K562 (cell line): ENCODE measurements around the gene NF2. TPM values are rescaled to one million over a fixed set of nuclear protein-coding genes. Genes with fewer than 3 reads are reported as not detected.

Experiments used
- BRD4 ChIP-seq: fragments of 200-600 bp; sonication (generic); IDR thresholded peaks from 2 replicates; pipeline ENCODE4 v1.6.1; 2017; ENCODE audit warnings: inconsistent platforms
- E2F6 ChIP-seq, 2 experiments: IDR thresholded peaks; 2 replicates each; pipeline ENCODE4 v1.6.1; 2011; ENCODE audit warnings: borderline replicate concordance in 1 of 2, control low read depth in 1 of 2, low read depth in 1 of 2, low read length in 1 of 2, mild to moderate bottlenecking in 1 of 2, mixed read lengths in 1 of 2, moderate library complexity in 1 of 2; ENCODE audit not compliant: insufficient read depth in 1 of 2, insufficient read length in 1 of 2, poor library complexity in 1 of 2, severe bottlenecking in 1 of 2; ENCODE audit errors: extremely low read depth in 1 of 2
- KLF1 ChIP-seq: fragments of 450-650 bp; IDR thresholded peaks from 2 replicates; pipeline ENCODE4 v1.6.1; 2016; ENCODE audit warnings: missing genetic modification characterization, missing compliant biosample characterization
- L3MBTL2 ChIP-seq: fragments of 450-650 bp; IDR thresholded peaks from 2 replicates; pipeline ENCODE4 v1.6.1; 2016; ENCODE audit warnings: mild to moderate bottlenecking, moderate library complexity
- MGA ChIP-seq: fragments of 450-650 bp; IDR thresholded peaks from 2 replicates; pipeline ENCODE4 v1.6.1; 2016; ENCODE audit warnings: mild to moderate bottlenecking, moderate library complexity
- TCF3 ChIP-seq: sonication (generic); formaldehyde crosslinking; IDR thresholded peaks from 2 replicates; pipeline ENCODE4 v1.4.0; 2020; ENCODE audit warnings: mild to moderate bottlenecking, missing genetic modification reagents
- polyA plus RNA-seq, 8 experiments: library from polyadenylated mRNA; depleted of rRNA in 4 of 8; stranded (reverse) in 5 of 8; unstranded in 3 of 8; fragments of >200 nt; fragmentation: Nextera tagmentation in 2 of 8; fragmentation: Illumina TruSeq in 1 of 8; extraction: Ambion mirVana in 2 of 8; extraction: Trizol in 1 of 8; gene quantifications; 2 replicates each; pipeline versions ENCODE4 v1.2.1 to v1.2.3, GENCODE V29; 2011 to 2014; ENCODE audit warnings: inconsistent platforms in 1 of 8, missing spikeins in 1 of 8
- total RNA-seq, 7 experiments: library from RNA; depleted of rRNA in 6 of 7; stranded (reverse); fragments of >200 nt in 6 of 7; fragmentation: Illumina TruSeq in 2 of 7; extraction: Trizol in 2 of 7; gene quantifications; 2 replicates each; pipeline versions ENCODE4 v1.2.1 to v1.2.3, GENCODE V29; 2011 to 2021; ENCODE audit warnings: low replicate concordance in 1 of 7
- TF ChIP-seq, protein P1 (sequence below): fragments of 450-650 bp; IDR thresholded peaks from 2 replicates; pipeline ENCODE4 v1.6.1; 2017; ENCODE audit warnings: antibody characterized with exemption, mild to moderate bottlenecking

Gene NF2
- total and polyA plus RNA-seq, 9 of the 15 experiments (the other 6 are each of a cell fraction or from before 2014, with no cell fraction given) = 2.2 to 32.5 (median 15.2) TPM

DNA sequence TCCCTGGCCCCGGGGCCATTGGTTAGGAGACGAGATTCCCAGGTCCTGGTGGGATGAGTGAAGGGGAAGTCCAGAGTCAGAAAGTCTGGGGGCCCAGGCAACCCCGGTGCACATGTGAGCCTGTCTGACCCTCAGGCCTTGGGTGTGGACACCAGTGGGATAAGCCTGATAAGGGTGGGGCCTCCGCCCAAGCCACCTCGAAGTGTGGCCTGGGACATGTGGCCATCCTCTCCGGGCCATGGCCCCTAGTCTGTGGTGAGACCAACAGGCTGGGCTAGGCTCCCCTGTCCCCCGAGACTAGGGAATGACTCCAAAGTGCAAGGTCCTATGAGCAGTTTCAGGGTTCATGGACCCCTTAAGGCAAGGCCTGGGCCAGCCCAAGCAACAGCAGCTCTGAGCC lies 122.7 kb downstream of the NF2 start (continued):
- TF ChIP-seq MGA (peak; percentile 59), KLF1 (tag) (0 out of 2 replicates have a peak, but pooled peaks have one; percentile 27), BRD4 (no peak), TCF3 (CRISPR knock-in tag) (0 out of 2 replicates have a peak, but pooled peaks have one; percentile 23), E2F6 (IDR thresholded peaks at IDR 0.05; ENCODE audit: borderline replicate concordance in 1 of 2, extremely low read depth in 1 of 2, insufficient read depth in 1 of 2, insufficient read length in 1 of 2, low read depth in 1 of 2, low read length in 1 of 2, poor library complexity in 1 of 2, severe bottlenecking in 1 of 2) (peak; percentile 39 to 47), L3MBTL2 (peak; percentile 73)
- TF ChIP-seq, protein P1, sequence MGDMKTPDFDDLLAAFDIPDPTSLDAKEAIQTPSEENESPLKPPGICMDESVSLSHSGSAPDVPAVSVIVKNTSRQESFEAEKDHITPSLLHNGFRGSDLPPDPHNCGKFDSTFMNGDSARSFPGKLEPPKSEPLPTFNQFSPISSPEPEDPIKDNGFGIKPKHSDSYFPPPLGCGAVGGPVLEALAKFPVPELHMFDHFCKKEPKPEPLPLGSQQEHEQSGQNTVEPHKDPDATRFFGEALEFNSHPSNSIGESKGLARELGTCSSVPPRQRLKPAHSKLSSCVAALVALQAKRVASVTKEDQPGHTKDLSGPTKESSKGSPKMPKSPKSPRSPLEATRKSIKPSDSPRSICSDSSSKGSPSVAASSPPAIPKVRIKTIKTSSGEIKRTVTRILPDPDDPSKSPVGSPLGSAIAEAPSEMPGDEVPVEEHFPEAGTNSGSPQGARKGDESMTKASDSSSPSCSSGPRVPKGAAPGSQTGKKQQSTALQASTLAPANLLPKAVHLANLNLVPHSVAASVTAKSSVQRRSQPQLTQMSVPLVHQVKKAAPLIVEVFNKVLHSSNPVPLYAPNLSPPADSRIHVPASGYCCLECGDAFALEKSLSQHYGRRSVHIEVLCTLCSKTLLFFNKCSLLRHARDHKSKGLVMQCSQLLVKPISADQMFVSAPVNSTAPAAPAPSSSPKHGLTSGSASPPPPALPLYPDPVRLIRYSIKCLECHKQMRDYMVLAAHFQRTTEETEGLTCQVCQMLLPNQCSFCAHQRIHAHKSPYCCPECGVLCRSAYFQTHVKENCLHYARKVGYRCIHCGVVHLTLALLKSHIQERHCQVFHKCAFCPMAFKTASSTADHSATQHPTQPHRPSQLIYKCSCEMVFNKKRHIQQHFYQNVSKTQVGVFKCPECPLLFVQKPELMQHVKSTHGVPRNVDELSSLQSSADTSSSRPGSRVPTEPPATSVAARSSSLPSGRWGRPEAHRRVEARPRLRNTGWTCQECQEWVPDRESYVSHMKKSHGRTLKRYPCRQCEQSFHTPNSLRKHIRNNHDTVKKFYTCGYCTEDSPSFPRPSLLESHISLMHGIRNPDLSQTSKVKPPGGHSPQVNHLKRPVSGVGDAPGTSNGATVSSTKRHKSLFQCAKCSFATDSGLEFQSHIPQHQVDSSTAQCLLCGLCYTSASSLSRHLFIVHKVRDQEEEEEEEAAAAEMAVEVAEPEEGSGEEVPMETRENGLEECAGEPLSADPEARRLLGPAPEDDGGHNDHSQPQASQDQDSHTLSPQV = peak; percentile 60; the same call in 1 of the 2 replicates
